ENCODE data around the gene ADAMTS17.

- no peak for TF ChIP-seq CTCF (IDR thresholded peaks at IDR 0.05 in 2 of 3, conservative IDR thresholded peaks at IDR 0.05 in 1 of 3; ENCODE audit: borderline replicate concordance in 1 of 3, insufficient read depth in 1 of 3, low read depth in 2 of 3, low read length in 2 of 3)
- no peak for TF ChIP-seq REST (IDR thresholded peaks at IDR 0.05; ENCODE audit: low read depth)
- no peak for TF ChIP-seq MAX (IDR thresholded peaks at IDR 0.05)
- TF ChIP-seq POLR2A (IDR thresholded peaks at IDR 0.05; ENCODE audit: borderline replicate concordance, extremely low read depth, insufficient read depth, insufficient read length), result no peak
Measured at GRCh38 chr15:100256101-100256969, 85.4 kb downstream of the ADAMTS17 start.

All from HCT116 (cell line).